GM21717 (cell line): ENCODE measurements around the gene GARIN5B.

ENCODE experiments used
- ATAC-seq: cut with Tn5 transposase; IDR thresholded peaks from one replicate; pipeline ENCODE4 v1.9.1; 2021; ENCODE audit warnings: mild to moderate bottlenecking, moderate library complexity; ENCODE audit not compliant: unreplicated experiment

Gene GARIN5B

GRCh38 chr19:55325172-55325571 is 37.9 kb downstream of the GARIN5B start, which contains the start of gene TMEM150B:
TMEM150B (minus strand) TSS chr19:55325341; CDS start chr19:55321036, 4,305 bp downstream.
- no peak for ATAC-seq

DNA sequence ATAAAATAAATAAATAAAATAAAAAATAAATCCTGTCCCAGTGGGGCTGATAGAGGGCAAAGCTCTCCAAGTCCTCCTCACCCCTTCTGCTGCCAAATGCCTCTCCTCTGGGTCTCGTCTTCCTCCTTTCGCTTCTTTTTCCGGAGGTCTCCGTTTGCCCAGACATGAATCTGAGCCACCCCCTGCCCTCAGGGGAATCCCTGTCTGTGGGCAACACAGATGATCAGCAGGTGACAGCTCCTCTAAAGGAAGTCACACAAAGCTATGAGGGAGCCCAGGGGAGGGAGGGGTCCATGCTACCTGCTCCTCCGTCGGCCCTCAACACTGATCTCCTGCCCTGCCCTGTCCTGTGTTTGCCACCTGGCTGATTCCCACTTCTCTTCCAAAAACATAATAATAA is 38.4 kb downstream of the GARIN5B start:
- ATAC-seq = no peak

- ATAC-seq = no peak
Observed at GRCh38 chr19:55322204-55322885, 40.7 kb downstream of the GARIN5B start.

- no peak for ATAC-seq
Observed at GRCh38 chr19:55321466-55322137, 41.5 kb downstream of the GARIN5B start.

- ATAC-seq = no peak
Observed at GRCh38 chr19:55320844-55321419, 42.1 kb downstream of the GARIN5B start.

GRCh38 chr19:55319785-55320184 is 43.3 kb downstream of the GARIN5B start:
- ATAC-seq = no peak

- ATAC-seq = no peak
Observed at GRCh38 chr19:55316646-55317045, 46.4 kb downstream of the GARIN5B start.

DNA sequence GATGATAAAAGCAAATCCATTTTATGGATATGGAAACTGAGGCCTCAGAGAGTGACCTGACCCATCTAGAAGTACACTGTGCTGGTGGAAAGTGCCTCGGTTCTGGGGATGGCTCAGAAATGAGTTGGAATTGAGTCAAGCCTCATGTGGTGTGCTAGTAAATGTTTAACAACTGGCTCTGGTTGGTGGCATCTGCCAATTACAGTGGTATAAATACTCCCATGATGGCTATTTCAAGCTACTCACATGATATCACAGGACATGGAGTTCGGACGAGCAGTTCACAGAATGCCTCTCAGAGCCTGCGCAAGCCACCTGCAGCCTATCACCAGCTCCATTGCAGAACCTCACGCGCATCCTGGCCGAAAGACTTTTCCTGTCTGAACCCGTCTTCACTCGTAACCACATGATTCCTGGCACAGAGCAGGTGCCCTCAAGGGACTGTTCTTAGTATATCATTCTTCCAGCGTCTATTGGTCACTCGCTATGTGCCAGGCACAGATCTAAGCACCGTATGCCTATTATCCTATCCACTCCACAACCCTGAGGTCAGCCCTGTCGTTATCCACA is 47.0 kb downstream of the GARIN5B start:
- ATAC-seq = no peak

DNA sequence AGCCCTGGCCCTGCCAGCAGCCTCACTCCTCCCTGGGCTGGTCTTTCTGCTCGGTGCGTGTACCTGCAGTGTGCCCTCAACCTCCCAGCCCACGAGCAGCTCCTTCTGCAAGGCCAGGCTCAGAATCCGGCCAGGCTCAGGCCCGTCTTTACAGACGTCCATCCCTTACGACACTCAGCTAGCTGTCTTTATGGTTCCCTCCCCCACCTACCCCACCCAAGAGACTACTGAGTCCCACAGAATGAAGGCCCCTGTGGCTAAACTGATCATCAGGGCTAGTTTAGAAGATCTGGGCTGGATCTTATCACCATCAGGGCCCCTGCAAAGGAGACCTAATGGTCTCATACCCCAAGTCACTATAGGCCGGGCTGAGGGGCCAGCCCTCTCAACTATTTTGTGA is 48.7 kb downstream of the GARIN5B start:
- ATAC-seq = no peak

GRCh38 chr19:55312621-55313512 is 50.2 kb downstream of the GARIN5B start:
- no peak for ATAC-seq

GRCh38 chr19:55311797-55312196 is 51.3 kb downstream of the GARIN5B start:
- ATAC-seq = no peak

DNA sequence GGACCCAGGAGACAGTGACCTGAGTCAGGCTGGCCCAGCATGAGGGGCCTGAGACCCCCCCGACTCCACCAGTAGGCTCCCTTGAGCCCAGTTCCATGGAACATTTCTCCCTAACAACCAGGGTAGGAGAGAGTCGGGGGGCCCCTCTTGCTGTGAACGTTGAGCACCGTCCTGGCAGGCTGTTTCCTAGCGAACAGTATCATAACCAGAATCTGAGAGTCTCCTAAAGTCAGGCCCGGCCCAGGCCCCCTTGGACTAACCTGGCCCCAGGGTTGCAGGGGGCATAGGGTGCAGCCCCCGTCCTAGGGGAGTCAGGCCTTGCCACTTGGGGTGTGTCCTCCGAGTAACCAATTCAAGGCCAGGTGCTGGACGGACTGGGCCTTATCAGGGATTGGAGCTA is 51.7 kb downstream of the GARIN5B start:
- ATAC-seq = no peak

DNA sequence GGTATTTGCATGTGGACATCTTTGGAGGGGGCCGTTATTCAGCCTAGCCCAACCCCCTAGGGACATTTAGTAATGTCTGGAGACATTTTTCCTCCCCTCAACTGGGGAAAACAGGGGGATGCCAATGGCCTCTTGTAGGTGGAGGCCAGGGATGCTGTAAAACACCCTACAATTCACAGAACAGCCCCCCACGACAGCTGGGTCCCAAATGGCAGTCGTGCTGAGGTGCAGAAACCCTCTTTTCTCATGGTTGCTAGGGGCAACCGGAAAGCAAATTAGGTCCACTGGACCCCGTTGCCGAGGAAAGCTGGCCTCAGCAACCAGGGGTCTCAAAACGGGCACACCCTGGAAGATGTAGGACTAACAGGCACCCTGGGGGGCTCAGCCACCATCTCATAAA is 52.6 kb downstream of the GARIN5B start:
- ATAC-seq = no peak

- no peak for ATAC-seq
Observed at GRCh38 chr19:55309448-55309847, 53.6 kb downstream of the GARIN5B start.

- ATAC-seq = no peak
Observed at GRCh38 chr19:55308281-55308680, 54.8 kb downstream of the GARIN5B start.

- ATAC-seq = no peak
Observed at GRCh38 chr19:55306712-55307111, 56.3 kb downstream of the GARIN5B start.

- no peak for ATAC-seq
Observed at GRCh38 chr19:55305983-55306562, 57.0 kb downstream of the GARIN5B start.

GRCh38 chr19:55305491-55305890 is 57.6 kb downstream of the GARIN5B start:
- no peak for ATAC-seq

GRCh38 chr19:55304980-55305379 is 58.1 kb downstream of the GARIN5B start:
- ATAC-seq = no peak
